HG03442 (cell line): ENCODE measurements around the gene ITPR2.
"Not testable (repeated sequence)": the region's sequence is repeated elsewhere in the genome, so short reads cannot be mapped to it uniquely, and the experiment has no call there.

Source experiments
- ATAC-seq: cut with Tn5 transposase; IDR thresholded peaks from one replicate; pipeline ENCODE4 v1.9.1; 2021; ENCODE audit warnings: mild to moderate bottlenecking, moderate library complexity; ENCODE audit not compliant: unreplicated experiment

ITPR2 gene

GRCh38 chr12:26791301-26791791 lies 41.6 kb downstream of the ITPR2 start:
- peak; percentile 66 for ATAC-seq

DNA sequence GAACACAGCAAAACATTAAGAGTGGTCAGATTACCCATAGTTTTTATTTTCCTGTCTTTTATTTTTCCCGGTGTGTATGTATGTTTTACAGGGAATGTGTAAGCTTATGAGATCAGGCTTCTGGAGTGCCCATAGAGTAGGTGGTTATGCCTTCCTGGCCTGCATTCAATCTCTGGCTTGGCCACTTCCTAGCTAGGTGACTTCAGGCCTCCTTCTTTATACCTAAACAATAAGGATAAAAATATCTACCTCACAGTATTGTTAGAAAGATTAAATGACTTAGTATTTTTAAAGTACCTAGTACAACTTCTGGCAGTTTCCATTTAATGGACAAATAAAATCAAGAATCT lies 42.4 kb downstream of the ITPR2 start:
- no peak for ATAC-seq

DNA sequence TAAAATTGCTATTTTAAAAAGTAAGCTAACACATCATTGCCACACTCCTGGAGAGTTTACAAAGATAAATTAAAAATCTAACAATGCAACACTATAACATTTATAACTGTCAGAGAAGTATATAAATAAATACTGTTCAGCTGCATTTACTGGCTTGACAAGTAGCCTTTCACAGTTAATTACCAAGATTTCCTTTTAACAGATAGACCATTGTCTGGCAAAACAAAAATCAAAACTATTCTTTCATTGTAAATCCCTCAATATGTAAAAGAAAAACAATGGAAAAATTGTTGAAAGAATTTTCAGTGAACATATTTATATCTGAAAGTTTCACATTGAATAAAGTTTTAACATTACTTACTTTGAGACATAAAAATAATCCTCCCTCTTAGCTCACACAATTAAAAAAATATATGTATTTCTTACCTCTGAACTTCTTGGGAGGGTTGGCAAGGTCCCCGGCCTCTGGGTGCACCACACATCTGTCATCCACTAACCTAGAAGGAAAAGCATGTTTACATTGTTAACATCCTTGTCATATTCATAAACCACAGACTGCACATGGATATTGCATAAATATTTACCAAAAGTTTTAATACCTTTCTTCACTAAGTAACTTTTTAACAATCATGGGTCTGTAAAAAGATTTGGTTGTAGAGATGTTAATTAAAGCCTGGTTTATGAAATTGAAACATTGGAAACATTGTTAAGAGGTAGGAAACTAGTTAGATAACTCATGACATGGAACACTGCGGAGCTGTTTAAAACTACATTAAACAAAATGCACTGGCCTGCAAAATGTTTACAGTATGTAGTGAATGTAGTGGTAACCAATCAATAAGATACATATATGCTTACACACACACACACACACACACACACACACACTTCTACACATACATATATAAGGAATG lies 43.0 kb downstream of the ITPR2 start:
- no peak for ATAC-seq

GRCh38 chr12:26786865-26787514 lies 46.0 kb downstream of the ITPR2 start:
- no peak for ATAC-seq

GRCh38 chr12:26786491-26786864 lies 46.5 kb downstream of the ITPR2 start:
- no peak for ATAC-seq

GRCh38 chr12:26783816-26784379 lies 49.1 kb downstream of the ITPR2 start:
- ATAC-seq: not testable (repeated sequence)

GRCh38 chr12:26783131-26783526 lies 49.9 kb downstream of the ITPR2 start:
- no peak for ATAC-seq

- ATAC-seq: no peak
These were observed 50.4 kb downstream of the ITPR2 start for GRCh38 chr12:26782372-26783130.

DNA sequence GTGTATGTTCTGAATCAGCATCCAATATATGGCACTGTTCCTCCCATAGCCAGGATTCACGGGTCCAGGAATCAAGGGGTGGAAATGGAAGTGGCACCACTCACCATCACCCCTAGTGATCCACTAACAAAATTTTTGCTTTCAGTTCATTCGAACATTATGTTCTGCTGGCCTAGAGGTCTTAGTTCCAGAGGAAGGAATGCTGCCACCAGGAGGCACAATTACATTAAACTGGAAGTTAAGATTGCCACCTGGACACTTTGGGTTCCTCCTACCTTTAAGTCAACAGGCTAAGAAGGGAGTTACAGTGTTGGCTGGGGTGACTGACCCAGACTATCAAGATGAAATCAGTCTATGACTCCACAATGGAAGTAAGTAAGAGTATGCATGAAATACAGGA lies 52.3 kb downstream of the ITPR2 start:
- not testable (repeated sequence) for ATAC-seq

DNA sequence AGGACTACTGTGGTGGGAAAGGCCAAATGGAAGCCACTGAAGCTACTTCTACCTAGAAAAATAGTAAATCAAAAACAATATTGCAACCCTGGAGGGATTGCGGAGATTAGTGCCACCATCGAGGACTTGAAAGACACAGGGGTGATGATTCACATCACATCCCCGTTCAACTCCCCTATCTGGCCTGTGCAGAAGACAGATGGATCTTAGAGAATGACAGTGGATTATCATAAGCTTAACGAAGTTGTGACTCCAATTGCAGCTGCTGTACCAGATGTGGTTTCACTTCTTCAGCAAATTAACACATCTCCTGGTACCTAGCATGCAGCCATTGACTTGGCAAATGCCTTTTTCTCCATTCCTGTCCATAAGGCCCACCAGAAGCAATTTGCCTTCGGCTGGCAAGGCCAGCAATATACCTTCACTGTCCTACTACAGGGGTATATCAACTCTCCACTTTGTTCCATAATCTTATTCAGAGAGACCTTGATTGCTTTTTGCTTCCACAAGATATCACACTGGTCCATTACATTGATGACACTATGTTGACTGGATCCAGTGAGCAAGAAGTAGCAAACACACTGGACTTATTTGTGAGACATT lies 54.7 kb downstream of the ITPR2 start:
- not testable (repeated sequence) for ATAC-seq

DNA sequence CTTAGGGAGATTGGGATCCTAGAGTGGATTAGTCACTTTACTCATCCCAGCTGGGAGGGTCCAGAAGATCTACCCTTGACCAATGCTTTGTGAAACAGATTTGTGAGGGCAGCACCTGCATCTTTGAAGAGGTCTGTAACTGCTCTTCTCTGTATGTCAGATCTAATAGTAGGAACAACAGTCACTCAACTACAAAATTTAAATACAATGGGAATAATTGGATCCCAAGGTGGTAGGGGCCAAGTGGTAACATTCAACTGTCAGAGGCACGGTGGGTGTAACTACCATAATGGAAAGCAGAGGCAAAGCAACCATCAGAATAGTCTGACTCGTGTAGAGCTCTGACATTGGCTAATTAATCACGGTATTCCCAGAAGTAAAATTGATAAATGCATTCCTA lies 55.8 kb downstream of the ITPR2 start:
- ATAC-seq: no peak

DNA sequence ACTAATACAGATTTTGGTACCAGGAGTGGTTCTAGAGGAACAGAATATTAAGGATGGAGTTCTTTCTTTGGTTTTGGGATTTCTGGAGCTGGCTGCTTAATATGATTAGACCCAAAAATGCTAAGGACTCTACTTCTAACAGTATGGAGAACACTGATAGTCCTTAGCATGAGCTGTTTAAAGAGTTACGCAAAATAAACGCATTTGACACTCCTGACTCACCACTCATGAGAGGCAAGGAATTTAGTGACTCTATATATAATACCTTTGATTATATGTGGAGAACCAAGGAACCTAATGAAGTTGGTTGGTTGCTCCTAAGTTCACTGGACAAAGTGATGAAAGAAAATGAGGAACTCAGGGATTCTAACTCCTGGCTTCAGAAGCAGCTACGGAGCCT lies 57.0 kb downstream of the ITPR2 start:
- ATAC-seq: not testable (repeated sequence)

DNA sequence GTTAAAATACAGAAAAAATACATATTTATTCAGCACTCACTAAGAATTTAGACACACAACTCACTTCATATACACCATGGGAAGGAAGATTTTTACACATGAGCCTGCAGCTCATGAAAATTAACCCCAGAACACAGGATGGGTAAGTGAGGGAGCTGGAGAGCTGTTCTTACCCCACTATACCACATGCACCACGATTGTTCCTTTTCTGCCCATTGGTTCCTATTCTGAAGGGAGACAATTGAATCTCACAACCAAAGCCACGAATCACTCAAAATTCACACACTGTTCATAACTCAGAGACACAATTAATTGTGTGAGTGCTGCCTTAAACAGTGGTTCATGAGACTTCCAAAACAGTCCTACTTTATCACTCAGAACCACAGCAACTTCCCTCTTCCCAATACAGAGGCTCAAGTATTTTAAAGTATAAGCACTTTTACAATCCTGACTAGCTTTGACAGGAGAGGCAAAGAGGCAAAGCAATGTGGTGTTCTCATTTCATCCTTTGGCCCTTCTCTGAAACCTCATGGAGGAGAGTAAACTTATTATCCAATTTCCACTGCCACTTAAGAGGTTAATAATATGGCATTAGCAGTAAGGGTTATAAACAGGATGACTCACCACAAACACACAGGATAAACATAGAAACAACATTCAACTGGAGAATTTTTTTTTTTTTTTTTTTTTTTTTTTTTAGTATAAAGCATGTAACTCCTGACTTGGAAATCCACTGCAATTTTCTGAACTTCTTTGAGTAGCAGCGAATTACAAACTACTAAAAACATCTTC lies 59.5 kb downstream of the ITPR2 start:
- no peak for ATAC-seq

DNA sequence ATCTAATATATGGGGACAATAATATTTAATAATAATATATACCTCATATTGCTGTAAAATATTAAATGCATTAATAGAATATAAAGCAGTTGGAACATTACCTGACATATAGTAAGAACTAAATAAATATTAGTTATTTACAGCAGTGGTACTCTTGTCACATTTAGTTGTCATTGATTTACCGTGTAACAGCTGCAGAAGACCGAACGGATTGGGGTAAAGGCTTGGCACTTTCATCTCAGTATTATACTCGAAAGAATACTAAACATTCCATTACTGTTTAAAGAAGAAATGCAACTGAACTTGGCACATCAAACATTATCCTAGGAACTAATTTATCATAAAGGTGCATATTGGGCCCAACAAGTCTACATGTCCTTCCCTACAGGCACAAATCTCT lies 61.1 kb downstream of the ITPR2 start:
- no peak for ATAC-seq

DNA sequence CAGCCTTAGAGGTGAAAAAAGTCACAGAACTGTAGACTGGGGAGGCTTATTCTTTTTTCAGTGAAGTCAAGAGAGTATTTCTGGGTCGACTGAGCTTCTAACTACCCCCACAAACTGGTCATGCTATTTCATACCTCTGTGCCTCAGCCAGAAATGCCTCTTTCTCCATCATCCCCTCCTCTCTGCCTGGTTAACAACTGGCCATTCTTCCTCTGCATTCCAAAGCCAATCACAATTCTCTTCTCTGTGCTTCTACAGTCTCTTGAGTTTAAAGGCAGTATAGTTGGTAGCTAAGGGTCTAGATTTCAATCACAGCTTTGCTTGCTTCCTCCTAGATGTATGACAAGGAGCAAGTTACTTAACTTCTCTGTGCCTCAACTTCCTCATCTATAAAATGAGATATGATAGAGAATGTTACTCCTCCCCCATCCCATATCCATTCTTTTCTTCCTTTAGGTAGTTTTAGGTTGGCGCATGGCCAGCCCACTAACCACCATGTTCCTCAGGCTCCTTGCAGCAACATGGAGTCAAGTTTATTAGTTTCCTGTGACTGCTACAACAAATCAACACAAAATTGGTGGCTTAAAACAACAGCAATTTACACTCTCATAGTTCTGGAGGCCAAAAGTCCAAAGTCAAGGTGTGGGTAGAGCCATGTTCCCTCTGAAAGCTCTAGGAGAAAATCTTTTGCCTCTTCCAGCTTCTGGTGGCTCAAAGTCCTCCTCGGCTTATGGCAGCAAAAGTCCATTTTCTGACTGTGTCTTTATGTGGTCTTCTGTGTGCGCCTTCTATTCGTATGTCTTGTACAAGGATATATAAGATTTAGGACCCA lies 62.5 kb downstream of the ITPR2 start:
- no peak for ATAC-seq

- no peak for ATAC-seq
These were observed 63.4 kb downstream of the ITPR2 start for GRCh38 chr12:26769611-26770010.

DNA sequence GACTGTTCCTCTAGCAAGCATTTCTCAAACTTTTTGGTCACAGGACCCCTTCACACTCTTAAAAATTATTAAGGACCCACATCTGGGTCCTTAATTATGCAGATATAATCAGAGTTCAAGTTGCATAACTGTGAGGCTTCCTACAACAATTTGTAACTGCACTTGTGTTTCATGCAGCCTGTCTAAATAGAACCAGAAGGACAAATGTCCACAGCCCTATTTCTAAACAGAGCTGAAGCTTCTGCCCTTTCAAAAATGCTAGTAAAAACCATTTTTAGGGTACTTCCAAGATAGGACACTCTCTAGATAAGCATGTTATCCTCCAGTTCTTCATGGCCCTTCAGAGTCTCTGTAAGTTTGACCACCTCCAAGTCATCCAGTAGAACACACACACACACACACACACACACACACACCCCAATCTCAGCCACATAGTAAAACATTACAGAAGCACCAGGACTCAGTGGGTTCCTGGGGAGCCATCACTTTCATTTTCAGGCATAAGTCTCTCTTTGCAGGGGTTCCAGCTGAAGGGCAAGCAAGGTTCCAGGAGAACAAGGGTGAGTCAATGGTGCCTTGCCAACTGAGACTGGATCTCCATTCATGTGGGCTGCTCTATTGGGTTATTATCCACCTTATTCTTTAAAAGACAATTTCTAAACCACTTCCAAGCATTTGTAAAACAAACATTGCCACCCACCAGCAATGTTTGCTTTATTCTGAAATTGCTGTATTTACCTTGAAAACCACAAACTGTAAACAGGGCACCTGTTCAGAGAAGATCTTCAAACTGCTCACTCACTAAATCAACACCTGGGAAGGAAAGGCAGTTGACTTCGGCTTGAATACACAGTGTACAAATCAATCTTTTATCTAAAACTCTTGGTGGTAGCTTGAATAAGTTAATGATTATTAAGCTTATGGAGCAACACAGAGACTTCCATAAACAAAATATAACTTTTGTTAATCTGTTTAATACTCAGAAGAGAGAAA lies 64.1 kb downstream of the ITPR2 start:
- peak; percentile 48 for ATAC-seq

DNA sequence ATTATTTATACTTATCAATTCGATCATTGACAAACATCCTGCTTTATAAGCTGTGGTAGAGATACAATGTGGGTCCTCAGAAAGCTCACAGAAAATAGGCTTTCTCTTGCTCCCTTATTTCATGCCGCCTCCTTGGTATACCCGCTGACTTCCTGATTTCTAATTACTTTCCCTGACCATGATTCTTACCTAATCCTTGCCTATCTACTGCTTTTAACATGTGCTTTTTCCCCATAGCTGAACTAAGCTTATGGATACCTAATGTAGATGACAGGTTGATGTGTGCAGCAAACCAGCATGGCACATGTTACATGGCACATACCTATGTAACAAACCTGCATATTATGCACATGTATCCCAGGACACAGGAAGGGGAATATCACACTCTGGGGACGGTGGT lies 65.1 kb downstream of the ITPR2 start:
- no peak for ATAC-seq
